GM19193 (cell line): Measurements from ENCODE around the gene DOCK6.

Source experiments
- POLR2A ChIP-seq: IDR thresholded peaks from 4 replicates; pipeline ENCODE4 v1.6.1; 2011; ENCODE audit not compliant: insufficient read depth, insufficient read length; ENCODE audit errors: extremely low read depth

DOCK6 gene

GRCh38 chr19:11224429-11224828 is 37.9 kb downstream of the DOCK6 start:
- TF ChIP-seq POLR2A = no peak

GRCh38 chr19:11223200-11223599 is 39.1 kb downstream of the DOCK6 start:
- TF ChIP-seq POLR2A = no peak

- no peak for TF ChIP-seq POLR2A
These were observed 41.2 kb downstream of the DOCK6 start for GRCh38 chr19:11221082-11221598.

- TF ChIP-seq POLR2A = no peak
These were observed 47.9 kb downstream of the DOCK6 start for GRCh38 chr19:11214387-11214786.

- TF ChIP-seq POLR2A = no peak
These were observed 51.7 kb downstream of the DOCK6 start for GRCh38 chr19:11210656-11210928.

- TF ChIP-seq POLR2A = no peak
These were observed 52.3 kb downstream of the DOCK6 start for GRCh38 chr19:11209839-11210655.

GRCh38 chr19:11208561-11209471 is 53.5 kb downstream of the DOCK6 start:
- no peak for TF ChIP-seq POLR2A

- no peak for TF ChIP-seq POLR2A
These were observed 56.3 kb downstream of the DOCK6 start for GRCh38 chr19:11205939-11206570.

GRCh38 chr19:11204943-11205349 is 57.4 kb downstream of the DOCK6 start:
- TF ChIP-seq POLR2A = no peak

- TF ChIP-seq POLR2A = no peak
These were observed 58.2 kb downstream of the DOCK6 start for GRCh38 chr19:11204076-11204602.

GRCh38 chr19:11203194-11204075 is 58.9 kb downstream of the DOCK6 start:
- no peak for TF ChIP-seq POLR2A

- no peak for TF ChIP-seq POLR2A
These were observed 59.7 kb downstream of the DOCK6 start for GRCh38 chr19:11202488-11203193.

- TF ChIP-seq POLR2A = no peak
These were observed 60.5 kb downstream of the DOCK6 start for GRCh38 chr19:11201791-11202190.

GRCh38 chr19:11200931-11201330 is 61.4 kb downstream of the DOCK6 start:
- TF ChIP-seq POLR2A = no peak

GRCh38 chr19:11200015-11200574 is 62.2 kb downstream of the DOCK6 start:
- no peak for TF ChIP-seq POLR2A
